Measurements from ENCODE around the gene MZF1.

Gene MZF1

GRCh38 chr19:58551123-58551497 lies 22.0 kb downstream of the MZF1 start:
- TF ChIP-seq CTCF (conservative IDR thresholded peaks at IDR 0.05; ENCODE audit: low read depth): no peak
- CTCF ChIA-PET: no interaction called here
- DNase-seq (ENCODE audit: low spot score): no peak
- H3K27ac ChIP-seq: peak overlapping the region; percentile 27
- POLR2A ChIA-PET (ENCODE audit: low non-redundant PET): no interaction called here

GRCh38 chr19:58550362-58551122 lies 22.6 kb downstream of the MZF1 start:
- H3K27ac ChIP-seq: peak overlapping the region; percentile 54
- DNase-seq (ENCODE audit: low spot score): no peak
- ChIA-PET CTCF (no interaction called here), POLR2A (ENCODE audit: low non-redundant PET) (no interaction called here)
- no peak for TF ChIP-seq CTCF (conservative IDR thresholded peaks at IDR 0.05; ENCODE audit: low read depth)

GRCh38 chr19:58549664-58550361 lies 23.3 kb downstream of the MZF1 start:
- ChIA-PET CTCF (no interaction called here), POLR2A (ENCODE audit: low non-redundant PET) (no interaction called here)
- TF ChIP-seq CTCF (conservative IDR thresholded peaks at IDR 0.05; ENCODE audit: low read depth): no peak
- peak overlapping the region; percentile 54 for H3K27ac ChIP-seq
- DNase-seq (ENCODE audit: low spot score): no peak

GRCh38 chr19:58548859-58549663 lies 24.1 kb downstream of the MZF1 start:
- peak overlapping the region; percentile 54 for H3K27ac ChIP-seq
- CTCF ChIA-PET: no interaction called here
- DNase-seq (ENCODE audit: low spot score): no peak
- POLR2A ChIA-PET (ENCODE audit: low non-redundant PET): no interaction called here
- no peak for TF ChIP-seq CTCF (conservative IDR thresholded peaks at IDR 0.05; ENCODE audit: low read depth)

- no peak for DNase-seq (ENCODE audit: low spot score)
- peak overlapping the region; percentile 54 for H3K27ac ChIP-seq
- no peak for TF ChIP-seq CTCF (conservative IDR thresholded peaks at IDR 0.05; ENCODE audit: low read depth)
- CTCF ChIA-PET: no interaction called here
- POLR2A ChIA-PET (ENCODE audit: low non-redundant PET): no interaction called here
Measured at GRCh38 chr19:58547323-58548312, 25.5 kb downstream of the MZF1 start.
